Measurements from ENCODE around the gene SUCLG2.

GRCh38 chr3:67601919-67602608 is 52.3 kb downstream of the SUCLG2 start:
- TF ChIP-seq CTCF (optimal IDR thresholded peaks at IDR 0.05 in 1 of 3, IDR thresholded peaks at IDR 0.05 in 1 of 3, conservative IDR thresholded peaks at IDR 0.05 in 1 of 3; ENCODE audit: extremely low read depth in 1 of 3, insufficient read depth in 2 of 3, low read length in 3 of 3) (no peak), EZH2 (IDR thresholded peaks at IDR 0.05; ENCODE audit: low read length) (no peak)
